Endothelial cell of umbilical vein (primary cell): ENCODE data around the gene CCSER2. TPM values are rescaled to one million over a fixed set of nuclear protein-coding genes. Genes with fewer than 3 reads are reported as not detected.

Experiments
- BruUV-seq: library from RNA; stranded (reverse); fragments of 400-500 nt; replicated peaks from 2 replicates; lab custom pipeline; 2021; lab: Mats Ljungman, UMichigan
- CTCF ChIA-PET: fragments of 300-600, 350-600 bp; sonication (Branson Sonifier 250); formaldehyde crosslinking; loops from one replicate; lab custom pipeline; 2021; ENCODE audit warnings: antibody characterized with exemption, inconsistent platforms; lab: Charles Lee
- POLR2A ChIA-PET: fragments of 300-600, 350-600 bp; sonication (Branson Sonifier 250); formaldehyde crosslinking; loops from one replicate; lab custom pipeline; 2021; ENCODE audit warnings: antibody characterized with exemption, inconsistent platforms; lab: Charles Lee
- DNase-seq: peaks from one replicate; pipeline ENCODE4 v3.0.0-alpha.2; 2011; ENCODE audit warnings: low read depth, low spot score
- FAIRE-seq: peaks from 2 replicates; lab custom pipeline; 2011; peaks lifted over from hg19 to GRCh38; lab: Jason Lieb, UNC
- H2AFZ ChIP-seq: 2 replicates; pipeline ENCODE4 v1.6.0; 2012; ENCODE audit warnings: low read depth, low read length, control low read depth, inconsistent platforms
- H3K27ac ChIP-seq: 2 replicates; pipeline ENCODE4 v1.5.1; 2011; ENCODE audit warnings: low read depth, mild to moderate bottlenecking, control low read depth, low read length, moderate library complexity; ENCODE audit not compliant: insufficient read depth
- H3K27me3 ChIP-seq, 2 experiments: 2 replicates each; pipeline versions ENCODE4 v1.6.0 to v1.6.1; 2011; ENCODE audit warnings: low read length in 2 of 2, mixed read lengths in 1 of 2; ENCODE audit not compliant: control insufficient read depth in 2 of 2, insufficient read depth in 2 of 2
- H3K36me3 ChIP-seq, 2 experiments: 2 replicates in 1 of 2; 3 replicates in 1 of 2; pipeline ENCODE4 v1.5.1; 2011; ENCODE audit warnings: low read length in 2 of 2, mild to moderate bottlenecking in 1 of 2, moderate library complexity in 1 of 2; ENCODE audit not compliant: control insufficient read depth in 2 of 2, insufficient read depth in 2 of 2; ENCODE audit errors: extremely low read depth in 1 of 2
- H3K4me1 ChIP-seq: 3 replicates; pipeline ENCODE4 v1.5.1; 2011; ENCODE audit warnings: mild to moderate bottlenecking, low read length; ENCODE audit not compliant: control insufficient read depth, insufficient read depth; ENCODE audit errors: extremely low read depth
- H3K4me2 ChIP-seq: 2 replicates; pipeline ENCODE4 v1.6.1; 2011; ENCODE audit warnings: low read length, control low read depth, mixed read lengths; ENCODE audit not compliant: insufficient read depth
- H3K4me3 ChIP-seq, 3 experiments: fragments of 200-600 bp in 1 of 3; sonication (generic), shearing (Covaris generic) in 1 of 3; replicated peaks in 1 of 3; 2 replicates each; pipeline ENCODE4 v1.5.1; 2011 to 2016; ENCODE audit warnings: control low read depth in 3 of 3, low read length in 3 of 3, mild to moderate bottlenecking in 2 of 3, inconsistent platforms in 1 of 3, low read depth in 1 of 3, moderate library complexity in 1 of 3; ENCODE audit not compliant: insufficient read depth in 1 of 3
- H3K79me2 ChIP-seq: 2 replicates; pipeline ENCODE4 v1.6.0; 2012; ENCODE audit warnings: low read length, inconsistent platforms; ENCODE audit not compliant: control insufficient read depth, insufficient read depth
- H3K9ac ChIP-seq: replicated peaks from 2 replicates; pipeline ENCODE3; 2011; ENCODE audit warnings: low read length, control low read depth; ENCODE audit not compliant: insufficient read depth; ENCODE audit errors: extremely low read depth
- H3K9me1 ChIP-seq: replicated peaks from 3 replicates; pipeline ENCODE4 v1.6.0; 2011; ENCODE audit warnings: mild to moderate bottlenecking, low read length; ENCODE audit not compliant: control insufficient read depth, insufficient read depth; ENCODE audit errors: extremely low read depth
- H3K9me3 ChIP-seq: replicated peaks from 2 replicates; pipeline ENCODE4 v1.5.1; 2012; ENCODE audit warnings: low read length, inconsistent platforms; ENCODE audit not compliant: control insufficient read depth, insufficient read depth
- H4K20me1 ChIP-seq: replicated peaks from 2 replicates; pipeline ENCODE3; 2011; ENCODE audit warnings: mild to moderate bottlenecking, low read length; ENCODE audit not compliant: control insufficient read depth, insufficient read depth; ENCODE audit errors: extremely low read depth
- CTCF ChIP-seq, 2 donors: IDR thresholded peaks; 1 replicate in 1 of 2; 2 replicates in 1 of 2; pipeline ENCODE4 v1.5.1; 2011; ENCODE audit warnings: low read length in 2 of 2, mild to moderate bottlenecking in 2 of 2, moderate library complexity in 2 of 2, control low read depth in 1 of 2, inconsistent platforms in 1 of 2, low read depth in 1 of 2; ENCODE audit not compliant: insufficient read depth in 1 of 2; ENCODE audit errors: extremely low read depth in 1 of 2
- EZH2 ChIP-seq: IDR thresholded peaks from 2 replicates; pipeline ENCODE4 v1.6.1; 2012; ENCODE audit warnings: borderline replicate concordance, low read depth, mild to moderate bottlenecking, moderate library complexity, low read length, inconsistent platforms; ENCODE audit not compliant: severe bottlenecking
- FOS ChIP-seq: IDR thresholded peaks from 2 replicates; pipeline ENCODE4 v1.6.1; 2011; ENCODE audit warnings: mild to moderate bottlenecking, low read length, moderate library complexity, borderline replicate concordance; ENCODE audit not compliant: insufficient read depth
- GATA2 ChIP-seq: IDR thresholded peaks from 2 replicates; pipeline ENCODE4 v1.7.0; 2011; ENCODE audit warnings: low read depth, mild to moderate bottlenecking, moderate library complexity, mixed read lengths, low read length; ENCODE audit not compliant: insufficient read length, insufficient read depth
- JUN ChIP-seq: IDR thresholded peaks from 2 replicates; pipeline ENCODE4 v1.6.1; 2011; ENCODE audit warnings: borderline replicate concordance, low read depth; ENCODE audit not compliant: insufficient read length, insufficient read depth
- MAX ChIP-seq: IDR thresholded peaks from 2 replicates; pipeline ENCODE4 v1.6.1; 2011; ENCODE audit not compliant: insufficient read depth, insufficient read length
- MYC ChIP-seq: IDR thresholded peaks from one replicate; pipeline ENCODE4 v1.6.1; 2011; ENCODE audit warnings: mild to moderate bottlenecking, low read depth, low read length
- POLR2A ChIP-seq: IDR thresholded peaks from 2 replicates; pipeline ENCODE4 v1.6.1; 2012; ENCODE audit warnings: low read depth, mild to moderate bottlenecking, control low read depth, low read length
- POLR2AphosphoS5 ChIP-seq: IDR thresholded peaks from 2 replicates; pipeline ENCODE4 v1.6.1; 2012; ENCODE audit warnings: low read depth, mild to moderate bottlenecking, control low read depth, low read length, moderate library complexity; ENCODE audit not compliant: insufficient read depth
- dilution Hi-C: fragments of 300-500 bp; cut with MboI; formaldehyde crosslinking; loops from one replicate; pipeline ENCODE4 v1.15.0; 2019; ENCODE audit warnings: low sequenced_read_pairs; ENCODE audit not compliant: extremely low pct_ligation_motif_present
- intact Hi-C: fragments of 100-400 bp; cut with micrococcal nuclease; formaldehyde crosslinking; loops from one replicate; pipeline ENCODE4 v1.10.0; 2022
- polyA plus RNA-seq, 4 experiments: library from polyadenylated mRNA; depleted of rRNA in 3 of 4; stranded (reverse) in 3 of 4; unstranded in 1 of 4; fragments of >200 nt; gene quantifications; 2 replicates each; pipeline versions ENCODE4 v1.2.1 to v1.2.3, GENCODE V29; 2011 to 2012; ENCODE audit warnings: missing spikeins in 1 of 4
- total RNA-seq: library from RNA; stranded (reverse); gene quantifications from 2 replicates; pipeline ENCODE4 v1.2.3, GENCODE V29; 2021

CCSER2 gene
- total and polyA plus RNA-seq, 2 donors (not counting 3 experiments of a cell fraction or from before 2014, with no cell fraction given): 14.5 to 49.3 TPM

GRCh38 chr10:84367256-84367655 is 38.9 kb downstream of the CCSER2 start:
- FAIRE-seq: no peak
- peaks cover 39% of the 10 kb centered on the region for H3K79me2 ChIP-seq
- intact Hi-C loops: no loop called here
- dilution Hi-C loops: no loop called here
- no peak for DNase-seq
- H3K36me3 ChIP-seq: peaks cover under 1 to 3% of the 10 kb centered on the region in 2 experiments
- no peak overlapping the region for H3K4me3 ChIP-seq
- CTCF ChIA-PET: no interaction called here
- H3K9me1 ChIP-seq: no peaks in the 10 kb centered on the region
- H3K4me1 ChIP-seq: no peaks in the 10 kb centered on the region
- TF ChIP-seq EZH2 (no peak), FOS (no peak), CTCF (IDR thresholded peaks at IDR 0.05; ENCODE audit: extremely low read depth in 1 of 2, insufficient read depth in 1 of 2, low read depth in 1 of 2, low read length in 2 of 2) (no peak), MYC (no peak), POLR2AphosphoS5 (no peak), JUN (no peak), GATA2 (no peak), POLR2A (no peak), MAX (no peak)
- H3K4me2 ChIP-seq: no peak overlapping the region
- POLR2A ChIA-PET: no interaction called here
- H2AFZ ChIP-seq: no peak overlapping the region
- H3K9ac ChIP-seq: no peak overlapping the region
- H4K20me1 ChIP-seq: peaks cover 4% of the 10 kb centered on the region
- BruUV-seq: no TSS peak
- no peak overlapping the region for H3K27ac ChIP-seq
- no peaks in the 10 kb centered on the region for H3K9me3 ChIP-seq
- no peaks in the 10 kb centered on the region for H3K27me3 ChIP-seq
